Measurements from ENCODE around the gene NOL4L.
"Not testable (repeated sequence)": the region's sequence is repeated elsewhere in the genome, so short reads cannot be mapped to it uniquely, and the experiment has no call there.

NOL4L gene

GRCh38 chr20:32594204-32594603, 9.1 kb upstream of the NOL4L start:
- no peak for DNase-seq

GRCh38 chr20:32592616-32593015, 7.5 kb upstream of the NOL4L start:
- DNase-seq = not testable (repeated sequence)

GRCh38 chr20:32592022-32592421, 6.9 kb upstream of the NOL4L start:
- DNase-seq = no peak

GRCh38 chr20:32589769-32590168, 4.6 kb upstream of the NOL4L start:
- no peak for DNase-seq

- DNase-seq = no peak
These were observed 4.1 kb upstream of the NOL4L start for GRCh38 chr20:32589256-32589655.

GRCh38 chr20:32588040-32588439, 2.9 kb upstream of the NOL4L start:
- DNase-seq = no peak

- DNase-seq = no peak
These were observed 1.2 kb upstream of the NOL4L start for GRCh38 chr20:32586291-32586690.

GRCh38 chr20:32585586-32586127, 524 bp upstream of the NOL4L start:
- no peak for DNase-seq

- no peak for DNase-seq
These were observed 1.5 kb downstream of the NOL4L start for GRCh38 chr20:32583581-32584070.

- DNase-seq = no peak
These were observed 2.2 kb downstream of the NOL4L start for GRCh38 chr20:32582659-32583580.

- DNase-seq = no peak
These were observed 3.1 kb downstream of the NOL4L start for GRCh38 chr20:32581839-32582658.

GRCh38 chr20:32580970-32581838, 3.9 kb downstream of the NOL4L start:
- no peak for DNase-seq

- no peak for DNase-seq
These were observed 4.7 kb downstream of the NOL4L start for GRCh38 chr20:32580219-32580969.

- no peak for DNase-seq
These were observed 6.2 kb downstream of the NOL4L start for GRCh38 chr20:32578840-32579390.

GRCh38 chr20:32578062-32578461, 7.1 kb downstream of the NOL4L start:
- DNase-seq = not testable (repeated sequence)

GRCh38 chr20:32577657-32578056, 7.5 kb downstream of the NOL4L start:
- DNase-seq = no peak

- DNase-seq = no peak
These were observed 8.1 kb downstream of the NOL4L start for GRCh38 chr20:32577023-32577422.

GRCh38 chr20:32576560-32576959, 8.6 kb downstream of the NOL4L start:
- DNase-seq = no peak

- DNase-seq = no peak
These were observed 9.3 kb downstream of the NOL4L start for GRCh38 chr20:32575805-32576204.

- no peak for DNase-seq
These were observed 9.9 kb downstream of the NOL4L start for GRCh38 chr20:32575227-32575581.
